Effector memory CD4-positive, alpha-beta T cell (primary cell): ENCODE results near the gene INAFM1.
"Not testable (repeated sequence)": the region's sequence is repeated elsewhere in the genome, so short reads cannot be mapped to it uniquely, and the experiment has no call there.

Experiments
- DNase-seq, 3 donors: peaks; one replicate each; pipeline ENCODE4 v3.0.0-alpha.2; 2020
- H3K27ac ChIP-seq: 2 replicates; pipeline ENCODE4 v1.7.0; 2013; ENCODE audit warnings: mild to moderate bottlenecking, low read length, moderate library complexity; ENCODE audit not compliant: insufficient read depth, poor library complexity, severe bottlenecking
- H3K27me3 ChIP-seq: replicated peaks from 2 replicates; pipeline ENCODE4 v1.7.0; 2013; ENCODE audit warnings: mild to moderate bottlenecking, low read length; ENCODE audit not compliant: insufficient read depth, control insufficient read depth, poor library complexity, severe bottlenecking
- H3K36me3 ChIP-seq: 2 replicates; pipeline ENCODE4 v1.7.0; 2013; ENCODE audit warnings: mild to moderate bottlenecking, low read length, moderate library complexity; ENCODE audit not compliant: control insufficient read depth, insufficient read depth
- H3K4me1 ChIP-seq: 2 replicates; pipeline ENCODE4 v1.7.0; 2013; ENCODE audit warnings: low read length, mild to moderate bottlenecking; ENCODE audit not compliant: control insufficient read depth, insufficient read depth, poor library complexity, severe bottlenecking
- H3K4me3 ChIP-seq: 2 replicates; pipeline ENCODE4 v1.7.0; 2013; ENCODE audit warnings: low read length, low read depth, mild to moderate bottlenecking; ENCODE audit not compliant: insufficient read depth, poor library complexity, severe bottlenecking
- H3K9me3 ChIP-seq: 2 replicates; pipeline ENCODE4 v1.7.0; 2013; ENCODE audit warnings: mild to moderate bottlenecking, low read length, moderate library complexity; ENCODE audit not compliant: control insufficient read depth

INAFM1 gene

GRCh38 chr19:47256693-47257410 lies 17.8 kb upstream of the INAFM1 start:
- peak; percentile 96 to 99 (median 98) for DNase-seq
- Histone ChIP-seq H3K36me3 (peaks cover 33% of the 10 kb centered on the region), H3K27me3 (no peaks in the 10 kb centered on the region), H3K4me3 (peak overlapping the region; percentile 58), H3K27ac (peak overlapping the region; percentile 81), H3K9me3 (no peaks in the 10 kb centered on the region), H3K4me1 (peaks cover 9% of the 10 kb centered on the region)

- Histone ChIP-seq H3K4me1 (peaks cover 9% of the 10 kb centered on the region), H3K27me3 (no peaks in the 10 kb centered on the region), H3K4me3 (peak overlapping the region; percentile 58), H3K9me3 (no peaks in the 10 kb centered on the region), H3K27ac (peak overlapping the region; percentile 14), H3K36me3 (peaks cover 33% of the 10 kb centered on the region)
- no peak for DNase-seq
These were observed 17.1 kb upstream of the INAFM1 start for GRCh38 chr19:47257411-47258169.

DNA sequence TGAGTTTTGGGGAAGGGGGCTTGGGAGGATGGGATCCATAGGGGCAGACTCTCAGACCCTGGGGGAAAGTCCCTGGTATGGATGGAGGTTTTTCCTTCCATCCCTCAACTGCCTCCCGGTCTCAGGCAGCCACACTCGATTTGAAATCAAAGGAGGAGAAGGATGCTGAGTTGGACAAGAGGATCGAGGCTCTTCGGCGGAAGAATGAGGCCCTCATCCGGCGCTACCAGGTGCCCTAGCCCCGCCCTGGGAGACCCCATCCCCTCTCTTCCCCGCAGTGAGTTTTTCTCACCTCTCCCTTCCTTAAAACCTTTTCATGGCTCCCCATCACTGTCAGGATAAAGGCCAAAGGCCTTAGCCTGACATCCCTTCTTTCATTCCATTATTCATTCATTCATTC lies 16.3 kb upstream of the INAFM1 start:
- no peaks in the 10 kb centered on the region for H3K27me3 ChIP-seq
- peaks cover 37% of the 10 kb centered on the region for H3K36me3 ChIP-seq
- peaks cover 9% of the 10 kb centered on the region for H3K4me1 ChIP-seq
- no peak for DNase-seq
- H3K27ac ChIP-seq, result no peak overlapping the region
- H3K9me3 ChIP-seq, result no peaks in the 10 kb centered on the region
- H3K4me3 ChIP-seq, result no peak overlapping the region

DNA sequence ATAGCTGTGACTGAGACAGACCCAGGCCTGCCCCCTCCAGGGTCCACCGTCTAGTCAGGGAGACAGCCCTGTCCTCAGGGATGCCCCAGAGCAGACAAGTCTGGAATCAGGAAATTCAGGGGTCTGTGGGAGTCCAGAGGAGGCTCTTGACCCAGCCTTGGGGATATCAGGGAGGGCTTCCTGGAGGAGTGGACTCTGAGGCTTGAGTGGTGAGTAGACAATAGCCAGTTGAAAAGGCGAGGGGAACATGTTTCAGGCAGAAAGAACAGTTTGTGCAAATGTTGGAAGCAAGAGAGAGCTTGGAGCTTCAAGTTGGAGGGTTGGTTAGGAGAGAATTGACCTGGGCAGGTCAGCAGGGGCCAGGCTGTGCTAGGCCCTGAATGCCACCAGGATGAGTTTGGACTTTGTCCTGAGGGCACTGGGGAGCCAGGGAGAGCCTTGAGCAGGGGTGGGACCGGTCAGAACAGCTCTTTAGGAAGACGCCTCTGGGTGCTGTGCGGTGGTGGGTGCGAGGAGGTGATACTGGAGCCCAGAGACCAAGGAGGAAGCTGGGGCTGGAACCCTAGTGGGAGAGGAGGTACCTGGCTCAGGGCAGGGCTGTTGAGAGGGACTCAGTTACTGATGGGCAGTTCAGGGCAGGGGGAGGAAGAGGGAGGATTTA lies 15.7 kb upstream of the INAFM1 start:
- DNase-seq, result no peak
- no peak overlapping the region for H3K27ac ChIP-seq

GRCh38 chr19:47260476-47260875 lies 14.2 kb upstream of the INAFM1 start:
- Histone ChIP-seq H3K27ac (no peak overlapping the region), H3K9me3 (no peaks in the 10 kb centered on the region), H3K36me3 (peaks cover 51% of the 10 kb centered on the region), H3K27me3 (no peaks in the 10 kb centered on the region), H3K4me1 (peaks cover 9% of the 10 kb centered on the region), H3K4me3 (no peak overlapping the region)
- no peak for DNase-seq

More for the DNA sequence above, 15.7 kb upstream of the INAFM1 start:
- H3K4me3 ChIP-seq, result no peak overlapping the region
- H3K9me3 ChIP-seq, result no peaks in the 10 kb centered on the region
- peaks cover 9% of the 10 kb centered on the region for H3K4me1 ChIP-seq
- H3K27me3 ChIP-seq, result no peaks in the 10 kb centered on the region
- H3K36me3 ChIP-seq, result peaks cover 37% of the 10 kb centered on the region

DNA sequence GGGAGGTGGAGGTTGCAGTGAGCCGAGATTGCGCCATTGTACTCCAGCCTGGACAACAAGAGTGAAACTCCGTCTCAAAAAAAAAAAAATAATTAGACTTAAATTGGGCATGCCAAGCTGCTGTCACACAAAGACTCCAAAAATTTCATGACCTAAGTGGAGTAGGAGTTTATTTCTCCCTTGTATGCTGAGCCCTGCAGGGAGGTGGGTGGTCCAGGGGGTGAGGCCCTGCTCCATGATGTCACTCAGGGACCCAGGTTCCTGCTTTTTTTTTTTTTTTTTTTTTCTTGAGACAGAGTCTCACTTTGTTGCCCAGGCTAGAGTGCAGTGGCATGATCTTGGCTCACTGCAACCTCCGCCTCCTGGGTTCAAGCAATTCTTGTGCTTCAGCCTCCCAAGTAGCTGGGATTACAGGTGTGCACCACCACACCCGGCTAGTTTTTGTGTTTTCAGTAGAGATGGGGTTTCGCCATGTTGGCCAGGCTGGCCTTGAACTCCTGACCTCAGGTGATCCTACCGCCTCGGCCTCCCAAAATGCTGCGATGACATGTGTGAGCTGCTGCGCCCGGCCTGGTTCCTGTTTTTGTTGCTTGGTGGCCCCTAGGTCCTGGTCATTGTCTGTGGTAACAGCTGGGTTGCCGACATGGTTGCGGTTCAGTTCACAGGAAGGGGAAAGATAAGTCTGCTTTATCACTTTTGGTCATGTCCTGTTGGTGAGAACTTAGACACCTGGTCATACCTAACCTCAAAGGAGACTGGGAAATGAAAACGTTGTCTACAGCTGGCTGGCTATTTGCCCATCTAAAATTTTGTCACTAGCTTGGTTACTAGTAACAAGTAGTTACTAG lies 12.5 kb upstream of the INAFM1 start:
- not testable (repeated sequence) for H3K4me3 ChIP-seq, H3K27ac ChIP-seq, DNase-seq, H3K9me3 ChIP-seq, H3K4me1 ChIP-seq, H3K27me3 ChIP-seq
- H3K36me3 ChIP-seq, result peaks cover 60% of the 10 kb centered on the region

DNA sequence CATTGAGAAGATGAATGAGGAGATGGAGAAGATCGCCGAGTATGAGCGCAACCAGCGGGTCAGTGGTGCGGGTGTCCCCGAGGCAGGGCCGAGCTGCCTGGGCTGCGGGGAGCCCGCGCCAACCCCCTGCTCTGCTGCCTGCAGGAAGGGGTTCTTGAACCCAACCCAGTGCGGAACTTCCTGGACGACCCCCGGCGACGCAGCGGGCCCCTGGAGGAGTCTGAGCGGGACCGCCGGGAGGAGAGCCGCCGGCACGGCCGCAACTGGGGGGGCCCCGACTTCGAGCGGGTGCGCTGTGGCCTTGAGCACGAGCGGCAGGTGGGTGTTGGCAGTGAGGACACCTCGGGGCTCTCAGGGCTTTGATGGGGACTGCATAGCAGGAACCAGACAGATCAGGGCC lies 10.1 kb upstream of the INAFM1 start:
- DNase-seq, result no peak
- Histone ChIP-seq H3K27ac (no peak overlapping the region), H3K27me3 (no peaks in the 10 kb centered on the region), H3K4me3 (no peak overlapping the region), H3K4me1 (no peaks in the 10 kb centered on the region), H3K9me3 (no peaks in the 10 kb centered on the region), H3K36me3 (peaks cover 51% of the 10 kb centered on the region)

GRCh38 chr19:47266401-47266941 lies 8.2 kb upstream of the INAFM1 start:
- peaks cover 46% of the 10 kb centered on the region for H3K36me3 ChIP-seq
- H3K4me3 ChIP-seq, result no peak overlapping the region
- no peak for DNase-seq

GRCh38 chr19:47267350-47267759 lies 7.3 kb upstream of the INAFM1 start:
- Histone ChIP-seq H3K27ac (no peak overlapping the region), H3K9me3 (no peaks in the 10 kb centered on the region), H3K4me1 (no peaks in the 10 kb centered on the region), H3K4me3 (no peak overlapping the region), H3K27me3 (no peaks in the 10 kb centered on the region), H3K36me3 (peaks cover 45% of the 10 kb centered on the region)
- no peak for DNase-seq

More at GRCh38 chr19:47266401-47266941, 8.2 kb upstream of the INAFM1 start:
- Histone ChIP-seq H3K27me3 (no peaks in the 10 kb centered on the region), H3K4me1 (no peaks in the 10 kb centered on the region), H3K27ac (no peak overlapping the region), H3K9me3 (no peaks in the 10 kb centered on the region)
